ENCODE measurements around the gene RHBDF2. TPM values are rescaled to one million over a fixed set of nuclear protein-coding genes. Genes with fewer than 3 reads are reported as not detected.

RHBDF2 gene
- total RNA-seq, 4 donors from 2014 or later: 27.0 to 38.5 (median 33.7) TPM

DNA sequence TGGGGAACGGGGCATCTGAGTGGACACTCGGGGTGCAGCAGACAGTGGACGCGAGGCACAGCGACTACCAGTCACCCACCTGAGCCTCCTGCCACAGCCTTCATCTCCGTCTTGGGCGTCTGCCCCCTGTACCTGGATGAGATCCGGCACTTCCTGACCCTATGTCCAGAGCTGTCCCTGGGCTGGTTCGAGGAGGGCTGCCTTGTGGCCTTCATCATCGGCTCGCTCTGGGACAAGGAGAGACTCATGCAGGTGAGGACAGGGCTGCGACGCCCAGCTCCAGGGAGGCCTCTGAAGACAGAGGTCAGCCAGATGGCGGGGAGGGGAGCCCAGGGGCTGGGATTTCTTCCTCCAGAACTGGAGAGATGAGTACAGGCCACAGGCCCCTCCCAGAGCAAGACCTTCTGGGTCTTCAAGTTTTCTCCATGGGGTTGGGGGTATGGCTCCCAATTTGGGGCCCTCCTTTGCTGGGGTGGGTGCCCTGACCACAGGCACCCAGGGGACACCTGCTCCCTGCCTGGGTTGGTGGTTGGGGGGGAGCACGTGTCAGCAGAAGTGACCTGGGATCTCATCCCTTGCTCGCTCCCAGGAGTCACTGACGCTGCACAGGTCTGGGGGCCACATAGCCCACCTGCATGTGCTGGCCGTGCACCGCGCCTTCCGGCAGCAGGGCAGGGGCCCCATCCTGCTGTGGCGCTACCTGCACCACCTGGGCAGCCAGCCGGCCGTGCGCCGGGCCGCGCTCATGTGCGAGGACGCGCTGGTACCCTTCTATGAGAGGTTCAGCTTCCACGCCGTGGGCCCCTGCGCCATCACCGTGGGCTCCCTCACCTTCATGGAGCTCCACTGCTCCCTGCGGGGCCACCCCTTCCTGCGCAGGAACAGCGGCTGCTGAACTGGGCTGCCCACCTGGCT is 31.9 kb downstream of the RHBDF2 start:
- intact Hi-C loops (cut with DNase I): no loop called here
- Histone ChIP-seq H3K4me3 (no peak overlapping the region), H3K36me3 (peaks cover 0 to 42% (median 9%) of the 10 kb centered on the region in 3 donors), H3K27ac (no peak overlapping the region), H3K9me3 (no peaks in the 10 kb centered on the region), H3K4me1 (peaks cover 0 to 4% (median 4%) of the 10 kb centered on the region in 3 donors), H3K27me3 (no peaks in the 10 kb centered on the region)
- TF ChIP-seq POLR2A (IDR thresholded peaks at IDR 0.05): no peak
- TF ChIP-seq, protein P1, sequence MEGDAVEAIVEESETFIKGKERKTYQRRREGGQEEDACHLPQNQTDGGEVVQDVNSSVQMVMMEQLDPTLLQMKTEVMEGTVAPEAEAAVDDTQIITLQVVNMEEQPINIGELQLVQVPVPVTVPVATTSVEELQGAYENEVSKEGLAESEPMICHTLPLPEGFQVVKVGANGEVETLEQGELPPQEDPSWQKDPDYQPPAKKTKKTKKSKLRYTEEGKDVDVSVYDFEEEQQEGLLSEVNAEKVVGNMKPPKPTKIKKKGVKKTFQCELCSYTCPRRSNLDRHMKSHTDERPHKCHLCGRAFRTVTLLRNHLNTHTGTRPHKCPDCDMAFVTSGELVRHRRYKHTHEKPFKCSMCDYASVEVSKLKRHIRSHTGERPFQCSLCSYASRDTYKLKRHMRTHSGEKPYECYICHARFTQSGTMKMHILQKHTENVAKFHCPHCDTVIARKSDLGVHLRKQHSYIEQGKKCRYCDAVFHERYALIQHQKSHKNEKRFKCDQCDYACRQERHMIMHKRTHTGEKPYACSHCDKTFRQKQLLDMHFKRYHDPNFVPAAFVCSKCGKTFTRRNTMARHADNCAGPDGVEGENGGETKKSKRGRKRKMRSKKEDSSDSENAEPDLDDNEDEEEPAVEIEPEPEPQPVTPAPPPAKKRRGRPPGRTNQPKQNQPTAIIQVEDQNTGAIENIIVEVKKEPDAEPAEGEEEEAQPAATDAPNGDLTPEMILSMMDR (IDR thresholded peaks at IDR 0.05): no peak
- no peak for DNase-seq
- WGBS, 2 donors: 100% methylated on average over 3 of the region's 38 CpGs; no CpG with 5 or more reads in 1 of the 2 donors

DNA sequence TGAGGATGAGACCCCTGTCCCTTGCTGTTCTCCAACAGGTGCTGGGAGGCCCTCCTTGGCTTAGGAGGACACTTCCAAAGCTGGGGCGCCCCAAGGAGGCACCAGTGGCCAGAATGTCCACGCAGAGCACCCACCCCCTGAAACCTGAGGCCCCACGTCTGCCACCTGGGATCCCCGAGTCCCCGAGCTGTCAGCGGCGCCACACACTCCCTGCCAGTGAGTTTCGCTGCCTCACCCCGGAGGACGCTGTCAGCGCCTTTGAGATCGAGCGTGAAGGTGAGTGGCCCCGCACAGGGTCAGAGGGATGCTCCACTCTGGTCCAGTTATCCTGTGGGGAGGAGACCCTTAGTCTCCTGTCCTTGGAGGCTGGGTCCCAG is 32.6 kb downstream of the RHBDF2 start:
- intact Hi-C loops (cut with DNase I): no loop called here
- no peaks in the 10 kb centered on the region for H3K27me3 ChIP-seq
- TF ChIP-seq, protein P1 (IDR thresholded peaks at IDR 0.05): no peak
- H3K4me1 ChIP-seq: peaks cover 0 to 4% (median 4%) of the 10 kb centered on the region in 3 donors
- DNase-seq: no peak
- no peak overlapping the region for H3K4me3 ChIP-seq
- no peak overlapping the region for H3K27ac ChIP-seq
- H3K36me3 ChIP-seq: peaks cover 0 to 34% (median 6%) of the 10 kb centered on the region in 3 donors
- WGBS, 2 donors: no CpG with 5 or more reads among the region's 14 CpGs
- H3K9me3 ChIP-seq: no peaks in the 10 kb centered on the region

DNA sequence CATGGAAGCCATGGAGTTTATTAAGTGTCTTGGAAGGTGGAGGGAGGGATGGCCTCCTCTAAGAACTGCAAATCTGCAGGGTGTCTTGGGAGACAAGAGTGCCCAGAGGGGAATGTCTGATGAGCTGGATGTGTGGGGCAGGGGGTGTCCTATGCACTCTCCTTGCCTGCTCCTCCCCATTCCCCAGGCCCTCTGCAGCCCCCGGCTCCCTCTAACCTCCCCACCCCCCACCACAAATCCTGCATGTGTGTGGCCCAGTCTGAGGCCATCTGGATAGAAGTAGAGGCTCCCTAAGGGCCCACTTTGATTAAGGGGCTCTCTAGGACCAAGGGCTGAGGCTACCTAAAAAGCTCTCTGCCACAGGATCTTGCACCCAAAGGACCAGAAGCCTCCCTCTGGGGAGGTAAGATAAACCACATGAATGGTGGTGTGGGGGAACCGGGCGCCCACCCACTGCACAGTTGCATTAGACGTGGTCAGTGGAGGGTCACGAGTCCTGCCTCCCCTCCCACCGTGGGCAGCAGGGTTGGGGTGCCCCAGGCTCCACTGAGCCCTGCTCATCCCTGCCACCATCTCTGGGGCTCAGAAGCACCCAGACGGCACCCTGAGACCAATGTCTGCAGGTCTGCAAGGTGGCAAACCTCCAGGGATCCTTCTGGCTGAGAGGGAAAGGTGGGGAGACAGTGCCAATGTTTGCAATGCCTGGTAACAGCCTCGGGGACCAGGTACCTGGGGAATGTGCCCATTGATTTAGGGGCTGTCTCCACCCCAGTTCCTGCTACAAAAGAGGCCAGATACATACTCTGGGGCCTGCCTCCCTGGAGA is 33.2 kb downstream of the RHBDF2 start:
- DNase-seq: no peak
- TF ChIP-seq POLR2A (IDR thresholded peaks at IDR 0.05): no peak
- TF ChIP-seq, protein P1 (IDR thresholded peaks at IDR 0.05): no peak
- Histone ChIP-seq H3K4me3 (no peak overlapping the region), H3K9me3 (no peaks in the 10 kb centered on the region), H3K27ac (no peak overlapping the region), H3K4me1 (peaks cover 0 to 4% (median 4%) of the 10 kb centered on the region in 3 donors), H3K27me3 (no peaks in the 10 kb centered on the region), H3K36me3 (peaks cover 0 to 28% (median 6%) of the 10 kb centered on the region in 3 donors)
- 60 to 77% methylated on average over 2 to 3 of the region's 8 CpGs for WGBS, 2 donors
- intact Hi-C loops (cut with DNase I): loop anchor here (2.0 kb wide), 1 partner anchor 39 kb away; no protein-coding TSS in a partner anchor

DNA sequence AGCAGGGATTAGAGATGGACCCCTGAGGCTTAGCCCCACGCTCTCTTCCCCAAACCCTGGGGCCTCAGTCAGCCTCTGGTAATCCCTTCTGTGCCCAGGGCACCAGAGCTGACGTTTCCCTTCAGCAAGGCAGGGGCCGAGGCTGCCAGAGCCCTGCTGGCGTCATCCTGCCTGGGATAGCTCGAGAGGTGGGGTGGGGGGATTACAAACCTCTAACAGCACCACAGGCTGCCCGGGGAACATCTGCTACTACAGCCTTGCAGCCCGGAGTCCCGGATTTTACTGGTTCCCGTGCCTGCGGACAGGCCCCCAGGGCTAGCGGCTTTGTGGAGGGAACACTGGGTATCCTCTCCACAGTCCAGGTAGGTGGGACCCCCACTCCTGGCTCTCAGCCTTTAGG is 33.9 kb downstream of the RHBDF2 start, which contains the start of gene AANAT:
Gene AANAT (plus strand): TSS at position 238 of the 400 bp plus-strand sequence. CDS start 1,144 bp downstream, outside the sequence.
- H3K36me3 ChIP-seq: peaks cover 0 to 22% (median 6%) of the 10 kb centered on the region in 3 donors
- intact Hi-C loops (cut with DNase I): loop anchor here (2.0 kb wide), 1 partner anchor 39 kb away; no protein-coding TSS in a partner anchor

More for the DNA sequence above, 33.9 kb downstream of the RHBDF2 start, which contains the start of gene AANAT:
- Histone ChIP-seq H3K4me1 (peaks cover 0 to 4% (median 4%) of the 10 kb centered on the region in 3 donors), H3K27me3 (no peaks in the 10 kb centered on the region), H3K9me3 (no peaks in the 10 kb centered on the region), H3K4me3 (no peak within 1 kb of the TSS), H3K27ac (no peak within 1 kb of the TSS)
- no peak for DNase-seq
- TF ChIP-seq, protein P1 (IDR thresholded peaks at IDR 0.05): no peak
- TF ChIP-seq POLR2A (IDR thresholded peaks at IDR 0.05): no peak
- WGBS, 2 donors: 20 to 80% methylated on average over 1 to 2 of the region's 11 CpGs
